Cerebellar nuclear complex (tissue), 1 donor: ENCODE results near the gene PBX1.
"Not testable (repeated sequence)": the region's sequence is repeated elsewhere in the genome, so short reads cannot be mapped to it uniquely, and the experiment has no call there.

ENCODE experiments used
- DNase-seq, 2 experiments: peaks; one replicate each; lab custom pipeline; 2025; lab: John Stamatoyannopoulos, UW

Gene PBX1

GRCh38 chr1:164590592-164590991, 31.6 kb downstream of the PBX1 start:
- DNase-seq: no peak

DNA sequence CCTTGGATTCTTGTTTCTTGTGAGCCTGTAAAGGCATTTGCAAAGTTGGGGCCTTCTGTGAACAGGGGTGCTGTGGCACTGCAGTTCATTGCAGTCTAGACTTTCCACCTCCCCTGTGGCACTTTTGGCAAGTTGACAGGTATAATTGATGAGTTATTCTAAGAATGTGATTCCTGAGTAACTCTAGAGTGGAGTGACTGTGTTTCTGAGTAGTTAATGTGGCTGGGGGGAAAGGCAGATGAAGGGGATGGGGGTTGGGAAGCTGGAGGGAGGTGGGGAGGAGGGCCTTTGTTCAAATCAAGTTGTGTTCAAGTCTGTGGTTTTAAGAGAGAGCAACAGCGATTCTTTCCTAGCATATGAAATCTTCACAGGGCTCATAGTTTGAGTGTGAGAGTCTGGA, 32.9 kb downstream of the PBX1 start:
- no peak for DNase-seq

GRCh38 chr1:164592634-164593033, 33.6 kb downstream of the PBX1 start:
- DNase-seq: no peak

GRCh38 chr1:164595212-164595611, 36.2 kb downstream of the PBX1 start:
- DNase-seq: no peak

DNA sequence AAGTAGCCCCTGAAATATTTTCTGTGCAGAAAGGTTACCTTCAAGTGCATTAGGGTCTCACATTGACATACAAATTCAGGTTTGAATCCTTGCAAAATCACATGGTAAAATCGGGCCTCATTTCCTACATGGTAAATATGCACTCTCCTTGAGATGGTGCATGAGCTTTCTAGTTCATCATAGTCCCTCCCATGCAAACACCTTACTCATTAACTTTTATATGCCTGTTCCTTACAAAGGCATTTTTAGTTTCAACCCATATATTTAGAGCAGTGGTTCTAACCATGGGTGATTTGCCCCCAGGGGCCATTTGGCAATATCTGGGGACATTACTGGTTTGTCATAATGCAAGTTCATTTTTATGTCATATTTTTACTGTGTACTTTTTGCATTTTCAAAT, 37.2 kb downstream of the PBX1 start:
- DNase-seq: no peak

- no peak for DNase-seq
These were observed 39.7 kb downstream of the PBX1 start for GRCh38 chr1:164598719-164599118.

DNA sequence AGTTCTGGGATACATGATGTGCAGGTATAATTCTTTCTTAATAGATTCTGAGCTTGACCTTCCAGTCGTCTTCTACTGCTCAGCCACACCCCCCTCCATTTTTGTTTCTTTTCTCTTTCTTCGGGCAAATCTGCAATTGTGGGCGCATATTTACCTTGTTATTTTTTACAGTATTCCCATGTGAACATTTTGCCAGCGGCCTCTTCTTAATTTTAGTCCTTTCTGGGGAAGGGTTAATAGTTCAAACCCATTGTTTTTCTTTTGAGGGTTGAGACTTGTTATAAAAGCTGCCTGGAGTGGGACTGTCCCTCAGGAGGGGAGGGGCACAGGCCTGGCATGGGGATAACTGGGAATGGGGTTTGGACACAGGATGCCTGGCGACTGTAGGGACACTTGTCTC, 40.3 kb downstream of the PBX1 start:
- no peak for DNase-seq

DNA sequence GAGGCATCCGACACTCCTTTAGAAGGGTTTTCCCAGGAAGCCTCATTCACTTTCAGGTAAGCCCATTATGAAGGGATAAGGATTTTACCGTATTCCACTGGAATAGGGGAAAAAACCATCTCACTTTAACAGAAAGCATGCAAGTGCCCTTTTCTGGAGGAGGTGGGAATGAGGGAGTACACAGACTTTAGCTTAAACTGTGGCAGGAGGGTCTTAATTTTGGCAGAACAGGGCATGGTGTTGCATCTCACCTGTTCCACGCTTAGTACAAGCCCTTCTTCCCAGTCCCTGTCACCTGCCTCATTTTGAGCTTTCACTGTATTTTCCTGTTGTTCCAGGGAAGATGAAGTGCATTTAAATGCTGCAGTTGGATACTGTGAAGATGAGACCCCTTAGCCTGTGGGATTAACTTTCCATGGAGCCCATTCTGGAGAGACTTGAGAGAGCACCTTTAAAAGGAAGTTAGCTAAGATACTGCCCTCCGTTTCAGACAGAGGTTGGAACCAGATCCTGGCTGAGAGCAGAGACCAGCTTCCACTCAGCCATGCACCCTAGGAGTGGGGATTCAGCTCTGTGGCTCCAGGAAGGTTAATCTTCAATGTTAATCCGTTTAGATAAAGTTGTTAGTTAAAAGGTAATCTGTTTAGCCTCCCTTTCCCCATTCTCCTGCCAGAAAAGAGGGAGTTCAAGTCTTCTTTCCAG, 42.6 kb downstream of the PBX1 start:
- DNase-seq: no peak

DNA sequence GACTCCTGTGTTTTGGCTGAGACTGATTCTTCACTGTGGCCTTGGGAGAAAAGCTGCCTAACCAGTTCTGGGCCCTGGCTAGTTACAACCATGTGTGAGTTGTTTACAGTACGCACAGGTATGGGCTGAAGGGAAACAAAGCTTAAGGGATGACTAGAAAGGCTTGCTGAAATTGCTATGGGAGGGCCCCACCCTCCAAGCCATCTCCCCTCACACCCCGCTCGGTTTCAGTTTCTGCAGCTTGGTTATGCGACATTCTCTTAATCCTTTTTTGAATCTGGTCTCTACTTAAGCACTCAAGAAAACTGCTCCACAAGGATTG, 43.1 kb downstream of the PBX1 start:
- no peak for DNase-seq

DNA sequence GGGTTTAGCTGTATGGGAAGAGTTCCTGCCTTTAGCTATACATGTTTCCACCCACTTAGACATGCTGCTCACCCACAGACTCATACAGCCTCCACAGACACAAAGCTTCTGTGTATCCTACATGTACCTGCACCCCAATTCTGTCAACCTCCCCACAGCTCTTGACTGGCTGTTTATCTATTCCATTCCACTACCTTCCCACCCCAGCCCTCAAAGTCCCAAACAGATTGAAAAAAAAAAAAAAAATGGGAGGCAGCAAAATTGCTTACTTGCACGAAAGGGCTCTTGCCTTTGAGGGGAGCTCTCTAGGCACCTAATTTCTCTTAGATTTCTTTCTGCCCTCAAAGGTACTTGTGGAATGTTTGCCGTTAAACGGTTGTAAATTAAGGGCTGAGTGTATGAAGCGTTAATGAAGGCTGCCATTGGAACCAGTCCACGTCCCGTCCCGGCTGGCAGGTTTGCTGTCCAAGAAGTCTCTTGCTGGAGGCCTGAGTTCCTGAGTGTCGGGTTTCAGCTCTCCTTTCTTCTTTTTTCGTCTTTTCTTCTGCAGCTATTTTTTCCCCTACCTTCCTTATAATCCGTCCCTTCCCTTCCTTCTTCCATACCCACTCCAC, 43.6 kb downstream of the PBX1 start:
- peak in 1 of 2 experiments; percentile 1 for DNase-seq

DNA sequence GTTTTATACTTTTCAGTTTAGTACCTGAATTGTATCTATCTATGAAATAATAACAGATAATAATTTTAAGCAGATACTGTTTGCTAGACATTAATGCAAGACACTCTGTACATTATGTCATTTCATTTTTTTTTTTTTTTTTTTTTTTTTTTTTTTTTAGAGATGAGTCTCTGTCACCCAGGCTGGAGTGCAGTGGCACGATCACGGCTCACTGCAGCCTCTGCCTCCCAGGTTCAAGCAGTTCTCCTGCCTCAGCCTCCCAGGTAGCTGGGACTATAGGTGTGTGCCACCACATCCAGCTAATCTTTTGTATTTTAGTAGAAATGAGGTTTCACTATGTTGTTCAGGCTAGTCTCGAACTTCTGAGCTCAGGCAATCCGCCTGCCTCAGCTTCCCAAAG, 44.8 kb downstream of the PBX1 start:
- DNase-seq: not testable (repeated sequence)

GRCh38 chr1:164604541-164604940, 45.6 kb downstream of the PBX1 start:
- no peak for DNase-seq

DNA sequence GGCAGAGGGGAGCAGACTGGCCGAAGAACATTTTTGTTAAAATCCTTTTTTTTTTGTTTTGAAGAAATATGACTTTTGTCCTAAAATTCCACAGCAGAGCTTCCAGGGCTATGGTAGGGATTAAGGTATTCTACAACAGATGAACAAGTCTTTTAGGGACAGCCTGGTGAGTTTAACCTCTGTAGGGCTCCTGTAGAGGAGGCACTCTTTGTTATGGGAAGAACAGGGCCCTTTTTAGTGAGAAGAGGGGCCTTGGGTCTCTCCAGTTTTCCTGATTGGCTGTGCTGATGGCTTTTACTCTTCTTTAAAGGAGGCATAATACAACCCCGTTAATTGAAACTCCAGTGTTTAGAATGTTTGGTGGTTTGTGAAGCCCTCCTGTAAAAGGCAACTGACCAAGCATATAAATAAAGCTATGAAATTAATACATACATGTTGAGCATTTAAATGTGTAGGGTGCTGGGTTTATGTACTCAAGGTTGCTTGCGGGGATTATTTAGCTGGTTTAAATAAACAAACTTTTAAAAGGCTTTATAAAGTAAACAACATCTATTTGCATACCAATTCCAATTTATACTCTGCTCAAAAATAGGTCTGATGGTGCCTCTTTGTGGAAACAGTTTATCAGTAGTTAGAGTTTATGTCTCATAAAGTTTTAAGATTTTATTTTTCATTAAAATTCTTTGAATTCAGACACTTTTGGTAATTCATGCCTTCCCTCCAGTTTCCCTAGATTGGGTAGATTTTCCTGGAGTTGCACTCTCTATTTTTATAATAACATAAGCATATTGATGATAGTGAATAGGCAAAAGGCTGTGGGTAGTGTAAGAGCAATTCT, 46.5 kb downstream of the PBX1 start:
- DNase-seq: no peak

DNA sequence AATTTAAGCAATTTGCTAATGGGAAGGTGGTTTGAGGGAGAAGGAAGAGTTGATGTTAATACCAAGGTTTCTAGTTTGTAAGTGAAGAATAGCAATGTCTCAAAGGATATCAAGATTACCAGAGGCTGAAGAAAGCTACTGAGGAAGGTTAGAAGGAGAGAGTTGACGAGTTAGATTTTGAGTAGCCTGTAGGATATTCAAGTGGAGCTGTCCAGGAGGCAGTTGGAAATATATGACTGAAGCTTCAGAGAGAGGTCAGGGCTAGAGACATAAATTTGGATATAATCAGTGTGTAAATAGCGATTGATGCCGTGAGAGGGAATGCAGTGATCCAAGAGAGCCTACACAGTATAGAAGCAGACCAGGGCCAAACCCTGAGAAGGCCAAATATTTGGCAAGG, 48.4 kb downstream of the PBX1 start:
- DNase-seq: no peak

- DNase-seq: no peak
These were observed 49.7 kb downstream of the PBX1 start for GRCh38 chr1:164608651-164609057.

DNA sequence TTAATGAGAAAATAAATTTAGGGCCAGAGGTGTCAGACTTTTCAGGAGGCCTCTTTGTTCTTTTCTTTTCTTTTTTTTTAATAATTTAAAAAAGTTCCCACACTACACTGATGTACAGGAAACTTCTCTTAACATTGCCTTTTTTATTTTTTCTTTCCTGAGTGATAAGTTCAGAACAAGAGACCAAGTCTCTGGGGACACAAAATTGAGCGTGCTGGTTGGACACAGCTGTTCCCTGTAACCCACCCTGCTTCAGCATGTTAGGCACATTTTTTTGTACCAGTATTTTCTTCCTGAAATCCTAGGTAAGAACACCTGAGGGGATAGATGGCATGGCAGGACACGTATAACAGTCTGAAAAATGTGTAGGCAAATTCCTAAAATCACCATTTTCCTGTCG, 50.1 kb downstream of the PBX1 start:
- DNase-seq: no peak

- peak in 1 of 2 experiments; percentile 8 for DNase-seq
These were observed 51.7 kb downstream of the PBX1 start for GRCh38 chr1:164610538-164611222.

DNA sequence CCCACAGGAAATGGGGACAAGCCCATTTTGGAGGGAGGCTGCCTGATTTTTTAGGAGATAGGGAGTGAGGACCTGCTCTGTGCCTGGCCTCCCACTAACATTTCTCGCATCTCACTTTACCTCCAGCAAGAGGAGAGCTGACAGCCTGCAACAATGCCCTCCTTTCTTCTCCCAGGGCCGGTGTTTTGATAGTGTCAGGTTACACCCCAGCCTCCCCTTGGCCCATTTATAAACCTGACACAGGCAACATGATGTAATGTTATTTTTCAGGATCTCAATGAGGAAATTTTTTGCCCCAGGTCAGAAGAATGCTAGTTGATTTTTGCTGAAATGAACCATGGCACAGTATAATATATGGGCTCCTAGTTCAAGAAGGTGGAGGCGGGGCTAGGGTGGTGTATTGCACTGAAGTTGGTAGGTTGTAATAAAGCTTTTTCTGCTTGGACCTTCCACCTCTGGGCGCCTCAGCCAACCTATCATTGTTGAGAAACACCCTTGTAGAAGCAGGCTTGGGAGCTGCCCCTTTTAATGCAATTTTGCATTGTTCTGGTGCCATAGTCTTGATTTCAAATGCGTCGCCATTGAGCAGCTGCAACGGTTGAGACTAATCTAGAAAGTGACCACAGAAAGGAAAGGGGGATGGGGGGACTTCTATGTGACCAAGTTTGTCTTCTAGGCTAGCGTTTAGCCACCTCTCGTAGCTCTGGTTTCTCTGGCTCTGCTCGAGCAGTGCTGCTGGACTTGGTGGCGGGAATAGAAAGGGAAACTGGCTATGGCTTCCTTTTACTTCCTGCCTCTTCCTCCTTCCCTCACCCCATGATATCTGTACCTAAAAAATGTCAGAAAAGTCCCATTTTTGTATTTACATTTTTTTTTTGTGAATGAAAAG, 53.0 kb downstream of the PBX1 start:
- no peak for DNase-seq

GRCh38 chr1:164613176-164613575, 54.2 kb downstream of the PBX1 start:
- no peak for DNase-seq

GRCh38 chr1:164614316-164614715, 55.3 kb downstream of the PBX1 start:
- no peak for DNase-seq

DNA sequence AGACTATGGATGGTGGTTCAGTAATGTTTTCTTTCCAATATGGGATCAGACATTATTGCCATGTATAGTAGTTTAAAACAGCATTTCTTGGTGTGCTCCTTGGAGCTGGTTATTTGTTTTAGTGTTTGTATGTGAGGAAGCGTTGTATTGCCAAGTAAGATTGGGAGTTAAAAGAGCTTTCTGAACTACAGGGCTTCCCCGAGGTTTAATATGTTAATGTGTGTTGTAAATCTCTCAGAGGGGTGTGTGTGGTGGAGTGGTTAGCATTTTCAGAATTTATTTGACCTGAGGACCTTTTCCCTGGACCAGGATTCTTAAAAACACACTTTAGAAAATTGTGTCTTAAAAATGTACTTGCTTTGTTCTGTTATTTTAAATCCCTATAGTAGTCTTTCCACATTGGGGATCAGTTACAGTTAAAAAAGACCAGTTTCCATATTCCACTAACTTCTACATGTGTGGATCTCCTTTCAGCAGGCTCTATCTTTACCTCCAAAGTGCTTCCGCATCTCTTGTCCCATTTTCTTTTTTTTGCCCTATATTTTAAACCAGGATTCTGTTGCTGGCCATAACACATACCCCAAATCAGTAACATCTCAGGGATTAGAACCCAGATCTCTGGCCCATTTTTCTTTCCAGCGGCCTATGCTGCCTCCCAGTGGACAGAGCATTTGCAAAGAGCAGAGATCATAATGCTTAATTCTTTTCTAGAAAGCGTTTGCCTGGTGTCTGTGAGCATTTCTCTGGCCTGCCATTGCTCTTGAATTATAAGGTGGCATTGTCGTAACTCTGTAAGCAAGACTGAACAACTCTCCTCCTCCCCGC, 58.6 kb downstream of the PBX1 start:
- DNase-seq: no peak
